ENCODE measurements around the gene RTN4RL1.
"Not testable (repeated sequence)": the region's sequence is repeated elsewhere in the genome, so short reads cannot be mapped to it uniquely, and the experiment has no call there.

Gene RTN4RL1

DNA sequence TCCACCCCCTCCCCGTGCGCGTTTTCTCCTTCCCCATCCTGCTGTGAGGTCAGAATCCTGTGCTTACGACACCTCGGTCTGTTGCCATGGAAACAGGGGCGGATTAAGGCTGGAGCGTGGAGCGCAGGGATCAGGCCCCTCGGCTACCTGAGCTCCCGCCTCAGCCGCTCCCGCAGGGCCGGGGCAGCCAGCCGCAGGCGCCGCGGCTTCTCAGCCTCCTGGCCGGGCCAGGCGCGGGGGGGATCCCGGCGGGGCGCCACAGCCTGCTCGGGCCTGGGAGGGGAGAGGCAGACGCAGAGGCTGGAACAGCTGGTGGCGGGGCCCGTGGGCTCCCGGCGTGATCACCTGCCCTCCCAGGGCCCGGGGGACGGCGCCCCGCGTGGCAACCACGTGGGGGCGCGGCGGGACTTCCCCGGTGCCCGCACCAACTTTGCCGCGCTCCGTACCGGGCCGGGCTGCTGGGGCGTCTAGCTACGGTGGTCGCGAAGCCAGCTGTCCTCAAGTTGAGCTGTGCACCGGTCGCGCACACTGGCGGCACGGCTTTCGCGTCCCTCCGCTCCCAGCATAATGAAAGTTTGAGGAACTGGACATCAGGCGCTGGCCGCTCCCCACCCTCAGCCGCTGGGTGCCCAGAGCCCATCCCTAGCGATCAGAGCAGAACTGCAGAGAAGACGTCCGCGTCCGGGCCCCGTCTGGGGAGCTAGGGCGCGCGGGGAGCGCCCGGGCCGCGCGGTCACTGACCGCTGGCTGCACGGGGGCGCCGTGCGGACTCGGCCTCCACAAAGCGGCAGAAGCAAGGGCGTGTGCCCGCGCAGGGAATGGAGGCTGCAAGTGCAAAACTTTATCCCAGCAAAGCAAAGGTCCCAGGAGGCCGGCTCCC, 1.2 kb downstream of the RTN4RL1 start:
- DNase-seq, result peak; percentile 43 to 83

DNA sequence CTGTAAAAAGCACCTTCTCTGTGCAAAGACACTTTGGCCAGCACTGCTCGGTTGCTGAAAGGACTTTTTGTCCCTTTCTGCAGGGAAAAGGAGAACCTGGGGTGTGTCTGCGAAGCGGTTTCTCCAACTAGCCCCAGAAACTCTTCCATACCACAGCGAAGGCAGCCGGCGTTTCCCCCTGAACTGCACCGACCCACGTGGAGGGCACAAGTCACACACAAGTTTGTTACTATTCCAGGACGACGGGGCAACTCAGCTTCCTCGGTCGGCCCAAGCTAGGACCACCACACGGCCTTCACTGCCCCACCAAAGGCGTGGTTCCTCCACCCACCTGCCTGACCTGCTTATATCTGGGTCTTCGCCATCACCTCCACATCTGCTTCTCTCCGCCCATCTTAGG, 1.9 kb downstream of the RTN4RL1 start:
- no peak for DNase-seq

DNA sequence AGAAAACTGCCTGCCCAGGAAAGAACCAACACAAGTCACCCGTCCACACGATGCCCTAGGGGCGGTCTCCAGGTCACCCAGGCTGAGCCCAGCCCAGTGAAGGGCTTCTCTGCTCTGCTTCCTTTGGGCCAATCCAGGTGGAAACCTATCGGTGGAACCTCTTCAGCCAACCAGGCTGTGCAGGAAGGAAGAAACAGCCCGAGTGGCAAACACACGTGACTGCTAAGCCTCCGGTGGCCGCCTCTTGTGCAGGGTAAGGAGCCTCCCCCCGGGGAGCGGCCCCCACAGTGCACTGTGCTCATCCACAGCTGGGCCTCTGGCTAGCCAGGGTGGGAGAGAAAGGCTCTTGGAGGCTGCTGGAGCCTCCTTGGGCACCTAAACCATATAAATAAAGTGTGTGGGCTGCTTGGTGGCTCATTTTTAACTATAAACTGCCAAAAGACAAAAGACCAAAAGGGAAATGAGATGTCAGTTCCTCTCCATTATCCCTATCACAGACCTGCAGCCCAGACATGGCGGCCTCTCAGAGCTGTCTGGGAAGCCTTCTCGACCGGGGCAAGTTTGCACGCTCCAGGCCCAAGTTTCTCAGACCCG, 2.4 kb downstream of the RTN4RL1 start:
- DNase-seq, result no peak

DNA sequence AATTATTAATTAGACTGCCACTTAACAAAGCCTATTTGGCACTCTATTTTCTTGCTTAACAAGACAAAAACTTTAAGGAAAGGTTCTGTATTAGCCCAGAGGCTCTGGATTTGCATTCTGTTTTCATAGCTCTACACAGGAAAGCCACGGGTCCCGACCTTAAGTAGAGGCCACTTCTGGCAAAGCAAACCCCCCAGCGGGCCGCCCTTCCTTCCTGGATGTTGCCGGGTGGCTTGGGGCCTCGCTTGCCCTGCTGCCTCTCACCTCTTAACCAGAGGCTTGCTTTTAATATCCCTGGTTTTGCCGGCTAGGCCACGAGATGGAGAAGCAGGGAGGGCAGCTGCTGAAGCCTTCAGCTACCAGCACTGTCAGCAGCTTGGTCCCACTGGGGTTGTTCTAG, 4.4 kb downstream of the RTN4RL1 start:
- DNase-seq, result no peak

DNA sequence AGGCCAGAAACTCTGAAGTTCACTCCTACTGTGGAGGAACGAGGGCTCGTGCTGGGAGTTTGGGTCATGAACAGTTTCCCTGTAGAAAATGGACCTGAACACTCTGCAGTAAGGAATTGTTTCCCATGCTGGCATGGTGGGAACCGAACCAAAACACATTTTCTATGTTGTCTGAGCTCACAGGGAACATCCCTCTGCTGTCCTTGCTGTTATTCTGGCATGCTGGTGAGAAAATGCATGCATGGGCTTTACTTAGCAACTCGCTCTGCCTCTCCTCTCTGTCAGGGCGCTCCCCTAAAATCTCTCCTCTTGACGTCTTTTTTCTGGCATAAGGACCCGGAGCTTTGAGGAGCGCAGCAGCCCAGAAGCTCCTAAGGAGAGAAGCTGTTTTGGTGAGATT, 5.4 kb downstream of the RTN4RL1 start:
- no peak for DNase-seq

DNA sequence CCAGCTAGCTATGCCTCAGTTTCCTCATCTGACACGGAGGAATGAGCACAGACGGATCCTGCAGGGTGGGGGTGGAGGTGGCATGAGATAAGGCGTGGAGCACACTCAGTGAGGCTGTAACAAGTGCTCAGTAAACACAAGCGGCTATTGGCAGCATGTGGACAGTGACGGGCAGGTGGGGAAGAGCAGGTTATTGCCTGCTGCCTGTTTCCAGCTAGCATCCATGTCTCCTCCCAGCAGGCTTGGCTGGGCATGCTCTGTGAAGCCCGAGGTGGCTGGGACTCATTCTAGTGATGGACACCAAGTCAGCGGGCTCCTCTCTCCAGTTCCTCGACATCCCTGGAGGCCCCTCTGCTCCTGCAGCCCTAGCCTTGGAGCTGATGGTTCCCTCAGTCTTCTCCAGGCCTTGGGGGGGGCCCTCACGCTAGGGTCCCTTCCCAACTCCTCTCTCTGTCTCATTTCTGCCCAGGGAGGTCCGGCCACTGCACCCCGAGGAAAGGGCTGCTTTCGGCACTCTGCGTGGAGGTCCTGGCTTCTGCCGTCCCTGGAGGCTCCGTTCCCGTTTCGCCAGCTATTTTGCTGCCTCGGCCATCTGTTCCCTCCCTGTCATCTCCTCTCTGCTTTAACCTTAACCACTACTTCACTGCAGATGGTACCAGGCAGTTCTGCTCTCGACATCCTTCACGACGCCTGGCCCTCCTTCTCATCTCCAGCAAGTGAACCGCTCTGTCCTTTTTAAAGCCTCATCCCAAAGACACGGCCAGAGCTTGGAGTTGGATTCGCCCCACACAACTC, 6.2 kb downstream of the RTN4RL1 start:
- DNase-seq, result no peak

DNA sequence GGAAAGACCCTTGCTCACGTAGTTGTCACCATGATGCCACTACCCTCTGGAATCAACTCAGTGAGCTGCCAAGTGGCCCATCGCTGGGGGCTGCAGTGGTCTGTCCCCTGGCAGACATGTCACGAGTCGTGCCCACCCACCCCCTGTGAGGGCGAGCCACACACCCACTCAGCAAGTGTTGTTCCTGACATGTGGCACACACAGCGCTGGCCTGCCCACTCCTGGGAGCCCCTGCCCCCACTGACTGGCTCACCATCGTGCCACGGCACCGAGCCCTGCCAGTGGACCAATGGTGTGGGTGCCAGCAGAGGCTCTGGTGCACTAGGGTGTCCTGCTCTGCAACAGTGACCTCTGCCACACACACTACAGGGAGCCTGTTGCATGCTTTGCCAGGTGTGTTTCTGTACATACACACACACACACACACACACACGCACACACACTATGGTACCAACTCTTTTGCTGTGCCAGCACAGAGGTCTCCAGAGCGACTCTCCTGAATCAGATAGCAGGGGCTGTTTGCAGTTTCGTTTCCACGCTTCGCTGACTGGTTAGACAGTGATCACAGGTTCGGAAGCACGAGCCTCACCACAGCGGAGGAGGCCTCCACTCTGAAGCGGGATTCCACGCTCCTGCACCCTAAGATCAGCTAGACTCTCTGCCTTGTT, 7.7 kb downstream of the RTN4RL1 start:
- DNase-seq, result no peak

DNA sequence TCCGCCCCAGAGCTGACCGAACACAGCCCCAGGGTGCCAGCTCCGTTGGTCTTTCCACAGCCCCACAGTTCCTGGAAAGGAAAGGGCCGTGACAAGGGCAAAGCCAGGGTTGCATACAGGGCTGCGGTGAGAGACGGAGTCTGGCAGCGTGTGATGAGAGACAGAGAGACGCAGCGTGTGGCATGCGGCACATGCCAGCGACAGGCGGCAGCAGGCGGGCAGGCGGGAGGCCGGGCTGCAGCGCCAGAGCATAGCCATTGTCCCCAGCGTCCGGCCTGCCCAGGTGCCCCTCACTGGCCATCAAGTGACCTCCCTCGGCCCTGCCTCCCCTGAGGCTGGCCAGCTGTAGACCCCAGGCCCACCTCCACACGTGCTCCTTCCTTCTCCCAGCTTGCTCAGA, 8.6 kb downstream of the RTN4RL1 start:
- DNase-seq, result no peak

DNA sequence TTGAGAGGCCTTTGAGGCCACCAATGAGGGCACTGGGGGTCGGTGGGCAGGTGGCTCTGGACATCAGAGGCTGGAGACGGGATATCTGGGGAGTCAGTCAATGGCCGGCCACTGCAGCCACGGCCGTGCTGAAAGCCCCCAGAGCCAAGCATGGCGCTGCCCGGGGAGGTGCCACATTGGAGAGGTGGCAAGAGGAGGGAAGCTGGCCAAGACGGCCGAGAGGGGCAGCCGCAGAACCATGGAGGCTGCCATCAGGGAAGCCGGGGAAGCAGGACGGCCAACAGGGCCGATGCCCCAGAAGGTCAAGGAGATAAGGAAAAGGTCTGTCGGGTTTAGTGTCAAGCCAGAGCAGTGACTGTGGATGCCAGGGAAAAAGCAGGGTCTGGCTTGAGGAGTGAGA, 9.8 kb downstream of the RTN4RL1 start:
- no peak for DNase-seq

DNA sequence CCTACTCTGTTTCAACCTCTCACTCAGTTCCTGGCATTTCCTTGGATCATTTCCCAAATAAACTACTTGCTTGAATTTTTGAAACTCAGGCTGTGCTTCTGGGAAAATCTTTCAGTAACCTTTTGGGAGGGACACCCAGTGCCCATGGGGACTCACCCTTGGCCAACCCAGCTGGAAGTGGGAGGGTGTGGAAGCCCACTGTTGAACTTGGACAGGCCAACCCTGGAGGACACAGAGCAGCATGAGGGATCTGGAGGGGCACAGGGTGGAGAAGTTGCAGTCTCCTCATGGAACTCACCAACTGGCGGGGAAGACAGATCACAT, 11.2 kb downstream of the RTN4RL1 start:
- DNase-seq, result no peak

DNA sequence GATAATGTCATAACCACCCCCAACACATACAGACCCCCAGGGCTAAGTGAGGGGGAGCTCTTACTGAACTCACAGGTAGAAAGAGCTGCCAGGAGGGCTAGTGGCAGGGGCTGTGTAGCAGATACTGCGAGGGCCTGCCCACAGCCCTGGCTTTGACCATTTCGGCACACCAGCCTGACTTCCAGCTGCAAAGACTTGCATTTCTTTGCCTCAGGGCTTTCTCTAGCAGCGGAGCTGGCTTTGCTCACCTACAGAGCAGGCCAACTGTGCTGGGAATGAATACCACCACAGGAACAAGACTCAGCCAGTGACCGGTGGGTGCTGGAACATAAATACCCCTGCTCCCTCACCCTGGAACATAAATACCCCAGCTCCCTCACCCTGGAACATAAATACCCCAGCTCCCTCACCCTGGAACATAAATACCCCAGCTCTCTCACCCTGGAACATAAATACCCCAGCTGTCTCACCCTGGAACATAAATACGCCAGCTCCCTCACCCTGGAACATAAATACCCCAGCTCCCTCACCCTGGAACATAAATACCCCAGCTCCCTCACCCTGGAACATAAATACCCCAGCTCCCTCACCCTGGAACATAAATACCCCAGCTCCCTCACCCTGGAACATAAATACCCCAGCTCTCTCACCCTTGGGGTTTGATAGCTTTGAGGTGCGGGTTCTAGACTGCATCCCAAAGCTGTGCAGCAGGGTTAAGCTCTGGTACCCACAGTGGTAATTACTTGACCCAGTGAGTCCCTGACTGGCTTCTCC, 11.7 kb downstream of the RTN4RL1 start:
- not testable (repeated sequence) for DNase-seq

DNA sequence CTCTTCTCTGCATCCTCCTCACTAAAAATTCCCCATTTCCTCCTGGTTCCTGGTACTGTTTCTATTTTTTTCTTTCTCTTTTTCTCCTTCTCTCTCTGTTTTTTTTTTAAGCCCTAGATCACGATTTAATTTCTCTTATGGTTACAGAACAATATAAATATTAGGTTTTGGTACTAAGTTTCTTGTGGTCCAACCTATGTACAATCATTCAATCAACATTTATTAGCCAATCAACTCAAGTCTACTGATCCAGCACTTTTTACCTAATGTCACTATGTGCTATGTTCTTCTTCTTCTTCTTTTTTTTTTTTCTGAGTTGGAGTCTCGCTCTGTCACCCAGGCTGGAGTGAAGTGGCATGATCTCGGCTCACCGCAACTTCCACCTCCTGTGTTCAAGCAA, 12.6 kb downstream of the RTN4RL1 start:
- no peak for DNase-seq

DNA sequence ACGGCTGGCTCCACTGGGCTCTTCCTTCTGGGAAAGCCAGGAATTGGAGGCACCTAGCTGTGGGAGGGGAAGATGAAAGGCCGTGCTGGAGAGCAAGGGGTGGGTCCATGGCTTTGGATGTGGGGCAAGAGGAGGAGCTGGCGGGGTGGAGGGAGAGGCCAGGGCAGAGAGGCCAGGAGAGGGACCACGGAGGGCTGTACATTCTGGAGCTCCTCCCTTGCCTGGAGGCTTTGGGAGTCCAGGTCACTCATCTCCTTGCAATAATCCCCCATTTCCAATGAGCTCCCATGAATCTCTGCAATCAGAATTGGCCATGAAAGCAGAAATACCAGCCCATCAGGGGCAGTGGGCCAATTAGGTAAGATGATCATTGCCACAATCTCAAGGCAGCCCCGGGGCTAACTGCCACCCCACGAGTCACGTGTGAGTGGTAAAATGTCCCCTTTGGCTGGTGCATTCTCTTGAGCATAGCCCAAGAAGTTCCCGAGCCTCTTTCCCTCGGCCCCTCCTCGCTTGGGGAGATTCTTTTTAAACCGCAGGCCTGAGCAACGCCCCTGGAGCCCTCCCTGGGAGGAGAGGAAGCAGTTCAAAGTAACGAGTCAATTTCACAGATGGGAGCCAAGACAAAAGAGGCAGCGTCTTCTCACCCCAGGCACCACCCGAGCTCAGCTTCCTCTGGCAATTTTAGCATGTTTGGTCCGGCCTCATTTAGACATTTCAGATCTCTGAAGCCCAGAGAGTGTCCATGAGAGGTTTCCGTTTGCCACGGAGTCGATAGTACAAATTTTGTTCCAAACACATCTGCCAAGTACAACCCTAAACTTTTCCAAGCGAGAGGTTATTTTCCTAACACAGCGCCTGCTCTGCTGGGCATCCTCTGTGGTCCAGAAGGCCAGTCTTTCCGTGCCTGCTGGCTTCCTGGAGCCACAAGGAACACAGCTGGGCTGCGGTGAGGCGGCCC, 13.4 kb downstream of the RTN4RL1 start:
- DNase-seq, result peak in 1 of 2 donors; percentile 40

DNA sequence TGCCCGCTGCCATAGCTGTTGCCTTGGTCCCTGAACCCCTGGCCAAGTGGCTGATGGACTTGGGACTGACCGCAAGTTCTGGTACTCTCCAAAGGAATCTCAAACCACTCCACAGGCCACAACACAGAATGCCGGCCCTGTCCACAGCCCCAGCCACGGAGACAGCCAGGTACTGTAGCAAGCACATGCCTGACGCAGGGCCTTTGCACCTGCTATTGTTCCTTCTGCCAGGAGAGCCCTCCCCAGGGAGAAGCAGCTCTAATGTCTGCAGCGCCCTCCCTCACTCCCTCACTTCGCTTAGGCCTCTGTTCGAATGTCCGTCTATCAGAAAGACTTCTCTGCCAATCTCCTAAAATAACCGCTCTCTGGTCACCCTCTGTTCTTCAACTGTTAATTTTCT, 15.4 kb downstream of the RTN4RL1 start:
- no peak for DNase-seq

DNA sequence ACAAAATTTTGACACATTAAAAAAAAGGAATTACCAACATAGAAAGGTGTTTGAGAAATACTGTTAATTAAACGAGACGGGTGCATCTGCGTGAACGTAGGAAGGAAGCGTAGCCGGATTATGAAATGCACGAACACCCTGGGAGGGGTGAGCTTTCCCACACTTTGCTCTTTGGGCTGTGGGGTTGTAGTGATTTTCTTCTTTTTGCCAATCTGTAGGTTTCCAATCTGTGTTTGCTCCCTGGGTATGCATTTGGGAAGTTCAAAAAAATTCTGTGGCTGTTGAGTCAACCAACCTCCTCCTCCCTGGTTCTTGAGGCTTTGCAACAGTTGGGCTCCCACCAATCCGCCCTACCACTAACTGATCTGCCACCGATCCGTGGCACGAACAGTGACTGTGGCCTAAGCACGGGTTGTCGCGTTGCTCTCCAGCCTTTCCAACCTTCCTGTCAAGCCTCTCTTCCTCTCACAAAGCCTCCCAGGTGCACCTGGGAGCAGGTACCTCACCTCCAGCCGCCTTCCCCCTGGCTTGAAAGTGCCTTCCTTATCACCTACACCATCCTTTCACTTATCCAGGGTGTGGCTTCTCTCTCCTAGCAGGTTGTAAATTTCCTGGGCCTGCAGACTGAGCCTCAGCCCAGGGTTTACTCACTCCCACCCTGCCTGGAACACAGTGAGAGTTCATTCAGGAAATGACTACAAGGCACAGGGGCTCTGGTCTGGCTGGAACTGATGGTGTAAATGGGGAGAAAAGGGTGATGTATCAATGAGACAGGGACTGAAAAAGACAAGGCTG, 16.6 kb downstream of the RTN4RL1 start:
- peak; percentile 12 to 49 for DNase-seq

DNA sequence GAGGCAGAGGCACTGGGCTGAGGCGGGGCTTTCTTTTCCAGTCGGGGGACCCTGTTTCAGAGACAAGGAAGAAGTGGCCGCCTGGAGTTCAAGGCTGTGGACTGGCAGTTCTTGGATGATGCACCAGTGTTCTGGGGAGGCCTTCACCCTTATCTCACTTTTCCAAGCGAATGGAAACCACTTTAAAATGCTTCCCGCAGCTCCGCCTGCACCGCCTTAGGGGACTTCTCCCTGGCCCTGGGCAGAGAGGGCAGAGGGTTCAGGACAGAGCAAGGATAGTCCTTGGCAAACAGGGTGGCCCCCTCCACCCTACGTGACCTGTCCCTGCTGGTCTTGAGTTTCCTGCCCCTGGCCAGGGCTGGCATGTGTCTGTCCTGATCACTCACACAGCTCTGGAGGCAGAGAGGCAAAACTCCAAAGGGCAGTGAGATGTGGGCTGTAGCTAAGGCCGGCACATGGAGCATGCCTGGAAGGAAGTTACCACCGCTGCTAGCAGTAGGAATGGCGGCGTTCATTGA, 20.6 kb downstream of the RTN4RL1 start:
- no peak for DNase-seq

DNA sequence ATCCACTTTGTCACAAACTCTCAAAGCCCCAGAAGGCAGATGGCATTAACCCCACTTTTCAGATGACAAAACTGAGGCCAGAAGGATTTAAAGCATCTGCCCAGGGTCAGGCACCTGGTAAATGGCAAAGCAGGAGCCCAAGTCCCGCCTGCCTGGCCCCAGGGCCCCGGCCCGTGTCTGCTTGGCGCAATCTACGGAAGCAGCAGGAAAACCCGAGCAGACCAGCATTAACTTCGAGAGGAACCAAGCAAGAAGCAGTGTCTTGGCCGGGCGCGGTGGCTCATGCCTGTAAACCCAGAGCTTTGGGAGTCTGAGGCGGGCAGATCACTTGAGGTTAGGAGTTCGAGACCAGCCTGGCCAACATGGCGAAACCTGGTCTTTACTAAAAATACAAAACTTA, 21.6 kb downstream of the RTN4RL1 start:
- no peak for DNase-seq

DNA sequence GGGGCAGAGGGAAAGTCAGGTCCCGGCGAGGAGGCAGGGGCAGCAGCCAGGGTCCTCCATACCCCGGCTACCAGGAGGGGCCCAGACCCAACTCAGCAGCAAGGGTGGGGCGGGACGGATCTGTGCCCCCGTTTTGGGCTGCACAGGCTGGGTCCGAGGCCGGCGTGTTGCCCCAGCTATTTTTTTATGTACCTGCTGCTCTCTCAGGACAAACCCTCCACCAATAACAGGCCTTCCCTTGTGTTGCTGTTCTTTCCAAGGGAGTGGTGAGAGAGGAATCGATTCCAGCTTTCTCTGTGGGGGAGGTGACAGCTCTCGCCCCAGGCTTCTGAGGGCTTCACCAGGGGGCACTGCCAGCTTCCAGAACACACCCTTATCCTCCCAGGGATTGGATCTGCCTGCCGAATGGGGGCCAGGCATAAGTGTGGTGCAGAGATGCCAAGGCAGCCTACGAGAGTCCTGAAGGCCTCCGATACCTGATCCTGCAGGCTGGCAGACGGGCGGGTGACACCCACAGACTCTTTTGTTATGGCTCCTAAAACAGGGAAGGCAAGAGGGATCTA, 22.3 kb downstream of the RTN4RL1 start:
- DNase-seq, result no peak

DNA sequence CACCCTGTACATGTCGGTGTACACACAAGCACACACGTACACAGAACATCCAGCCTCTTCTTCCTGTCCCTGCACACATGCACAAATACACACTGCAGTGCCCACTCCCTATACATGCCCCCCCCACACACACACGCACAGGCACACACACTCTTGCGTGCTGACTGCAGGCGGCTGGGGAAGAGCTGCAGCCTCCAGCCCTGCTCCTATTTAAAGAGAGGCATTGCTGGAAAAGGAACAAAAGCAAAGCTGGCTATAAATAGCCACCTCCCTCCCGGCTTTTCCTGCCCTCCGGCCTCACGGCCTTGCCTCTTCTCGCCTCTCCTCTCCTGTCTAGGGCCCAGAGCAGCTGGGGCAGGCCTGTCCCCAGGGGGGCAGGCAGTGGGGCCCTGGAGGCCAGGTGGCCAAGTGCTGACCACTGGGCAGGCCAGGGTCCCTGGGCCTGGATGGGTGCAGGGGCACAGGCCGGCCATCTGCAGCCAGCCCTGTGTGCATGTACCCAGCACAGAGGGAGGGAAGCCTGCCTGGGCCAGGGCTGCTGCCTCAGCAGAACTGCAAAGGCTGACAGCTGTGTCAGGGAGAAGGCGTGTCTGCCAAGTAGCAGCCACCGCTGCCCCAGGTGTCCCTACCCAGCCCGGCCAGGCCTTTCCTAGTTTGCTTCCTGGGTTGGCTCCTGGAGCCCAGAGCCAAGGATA, 25.4 kb downstream of the RTN4RL1 start:
- DNase-seq, result no peak
